Measurements from ENCODE around the gene CATSPERD.

CATSPERD gene

GRCh38 chr19:5719961-5720790, at the start of gene CATSPERD, which contains the start of gene LONP1:
CATSPERD (plus strand) TSS chr19:5720637; CDS start chr19:5720738, 101 bp downstream.
LONP1 (minus strand) TSS chr19:5720146; CDS start chr19:5720132, 14 bp downstream.
- TF ChIP-seq GATA3 (IDR thresholded peaks at IDR 0.05; ENCODE audit: low read depth, low read length) (no peak), GATA2 (IDR thresholded peaks at IDR 0.05; ENCODE audit: low read depth, low read length) (no peak)

- TF ChIP-seq GATA2 (IDR thresholded peaks at IDR 0.05; ENCODE audit: low read depth, low read length): no peak
- no peak for TF ChIP-seq GATA3 (IDR thresholded peaks at IDR 0.05; ENCODE audit: low read depth, low read length)
Measured at GRCh38 chr19:5671600-5671999, 48.8 kb upstream of the CATSPERD start.

GRCh38 chr19:5672708-5673459, 47.6 kb upstream of the CATSPERD start:
- TF ChIP-seq GATA3 (IDR thresholded peaks at IDR 0.05; ENCODE audit: low read depth, low read length): no peak
- no peak for TF ChIP-seq GATA2 (IDR thresholded peaks at IDR 0.05; ENCODE audit: low read depth, low read length)

GRCh38 chr19:5673752-5674151, 46.7 kb upstream of the CATSPERD start:
- no peak for TF ChIP-seq GATA3 (IDR thresholded peaks at IDR 0.05; ENCODE audit: low read depth, low read length)
- TF ChIP-seq GATA2 (IDR thresholded peaks at IDR 0.05; ENCODE audit: low read depth, low read length): no peak

GRCh38 chr19:5674714-5675113, 45.7 kb upstream of the CATSPERD start:
- TF ChIP-seq GATA2 (IDR thresholded peaks at IDR 0.05; ENCODE audit: low read depth, low read length) (no peak), GATA3 (IDR thresholded peaks at IDR 0.05; ENCODE audit: low read depth, low read length) (no peak)

GRCh38 chr19:5676105-5676771, 44.2 kb upstream of the CATSPERD start:
- TF ChIP-seq GATA2 (IDR thresholded peaks at IDR 0.05; ENCODE audit: low read depth, low read length): no peak
- no peak for TF ChIP-seq GATA3 (IDR thresholded peaks at IDR 0.05; ENCODE audit: low read depth, low read length)

GRCh38 chr19:5676772-5677105, 43.7 kb upstream of the CATSPERD start:
- TF ChIP-seq GATA3 (IDR thresholded peaks at IDR 0.05; ENCODE audit: low read depth, low read length) (no peak), GATA2 (IDR thresholded peaks at IDR 0.05; ENCODE audit: low read depth, low read length) (no peak)

GRCh38 chr19:5677136-5677535, 43.3 kb upstream of the CATSPERD start:
- TF ChIP-seq GATA2 (IDR thresholded peaks at IDR 0.05; ENCODE audit: low read depth, low read length): no peak
- TF ChIP-seq GATA3 (IDR thresholded peaks at IDR 0.05; ENCODE audit: low read depth, low read length): no peak

GRCh38 chr19:5677580-5677979, 42.9 kb upstream of the CATSPERD start:
- TF ChIP-seq GATA3 (IDR thresholded peaks at IDR 0.05; ENCODE audit: low read depth, low read length) (no peak), GATA2 (IDR thresholded peaks at IDR 0.05; ENCODE audit: low read depth, low read length) (no peak)

GRCh38 chr19:5678071-5678718, 42.2 kb upstream of the CATSPERD start:
- TF ChIP-seq GATA3 (IDR thresholded peaks at IDR 0.05; ENCODE audit: low read depth, low read length) (no peak), GATA2 (IDR thresholded peaks at IDR 0.05; ENCODE audit: low read depth, low read length) (no peak)

- TF ChIP-seq GATA3 (IDR thresholded peaks at IDR 0.05; ENCODE audit: low read depth, low read length) (no peak), GATA2 (IDR thresholded peaks at IDR 0.05; ENCODE audit: low read depth, low read length) (no peak)
Measured at GRCh38 chr19:5679289-5680083, 41.0 kb upstream of the CATSPERD start.

- TF ChIP-seq GATA2 (IDR thresholded peaks at IDR 0.05; ENCODE audit: low read depth, low read length) (no peak), GATA3 (IDR thresholded peaks at IDR 0.05; ENCODE audit: low read depth, low read length) (no peak)
Measured at GRCh38 chr19:5680084-5680436, 40.4 kb upstream of the CATSPERD start.
